Heart left ventricle (tissue), 16 donors: ENCODE data around the gene TAF12. TPM values are rescaled to one million over a fixed set of nuclear protein-coding genes. Genes with fewer than 3 reads are reported as not detected.
"Not testable (repeated sequence)": the region's sequence is repeated elsewhere in the genome, so short reads cannot be mapped to it uniquely, and the experiment has no call there.

ENCODE experiments used
- ATAC-seq, 4 donors: fragments of 200-7000 bp; cut with Tn5 transposase; one replicate each; pipeline ENCODE4 v1.9.1; 2020 to 2022; ENCODE audit warnings: moderate library complexity in 4 of 4, mild to moderate bottlenecking in 3 of 4, moderate number of reproducible peaks in 1 of 4
- DNase-seq, 5 donors: peaks; one replicate each; pipeline ENCODE4 v3.0.0-alpha.2; 2020
- H3K27ac ChIP-seq, 12 donors: fragments of 200-600 bp; sonication (generic) in 4 of 12; one replicate each; pipeline versions ENCODE4 v1.5.0 to v1.8.0; 2016 to 2022; ENCODE audit warnings: mild to moderate bottlenecking in 2 of 12
- H3K27me3 ChIP-seq, 9 donors: fragments of 200-600 bp; sonication (generic) in 2 of 9; one replicate each; pipeline versions ENCODE4 v1.5.1 to v1.8.0; 2016 to 2022; ENCODE audit warnings: mild to moderate bottlenecking in 3 of 9
- H3K36me3 ChIP-seq, 9 donors: fragments of 200-600 bp; sonication (generic) in 2 of 9; one replicate each; pipeline versions ENCODE4 v1.5.0 to v1.8.0; 2018 to 2022; ENCODE audit warnings: mild to moderate bottlenecking in 2 of 9
- H3K4me1 ChIP-seq, 12 donors: fragments of 200-600 bp; sonication (generic) in 4 of 12; one replicate each; pipeline versions ENCODE4 v1.5.0 to v1.8.0; 2016 to 2022; ENCODE audit warnings: mild to moderate bottlenecking in 3 of 12
- H3K4me3 ChIP-seq, 12 donors: fragments of 200-600 bp; sonication (generic) in 4 of 12; one replicate each; pipeline versions ENCODE4 v1.5.0 to v1.8.0; 2017 to 2022; ENCODE audit warnings: mild to moderate bottlenecking in 9 of 12, moderate library complexity in 4 of 12
- H3K9me3 ChIP-seq, 12 donors: fragments of 200-600 bp; sonication (generic) in 4 of 12; one replicate each; pipeline versions ENCODE4 v1.5.0 to v1.8.0; 2016 to 2022; ENCODE audit warnings: mild to moderate bottlenecking in 1 of 12
- POLR2A ChIP-seq, 2 donors: fragments of 450-650 bp; IDR thresholded peaks; one replicate each; pipeline ENCODE4 v1.6.1; 2017; ENCODE audit warnings: antibody characterized with exemption in 2 of 2, mild to moderate bottlenecking in 2 of 2, moderate library complexity in 2 of 2
- WGBS, 4 donors: extraction: QIAGEN DNeasy Blood & Tissue Kit in 2 of 4; methylation state at CpG; one replicate each; pipeline versions ENCODE4 v1.1.5 to v1.1.7; 2013 to 2018; 5-methylcytosine and 5-hydroxymethylcytosine counted together
- intact Hi-C, 10 donors: fragments of 100-400 bp; cut with DNase I; formaldehyde crosslinking; loops; one replicate each; pipeline versions ENCODE4 v1.11.1 to v1.14.2; 2022
- polyA plus RNA-seq, 2 donors: library from polyadenylated mRNA; stranded (reverse); fragments of 200-250 nt; gene quantifications; one replicate each; pipeline ENCODE4 v1.2.3, GENCODE V29; 2013
- total RNA-seq, 9 donors: library from RNA; depleted of rRNA in 2 of 9; stranded (reverse); fragments of >200 nt in 2 of 9; fragmentation: NEBNext Ultra II Directional in 3 of 9; extraction: Animal tissue kit (Norgen Biotek cat#: 25700) in 3 of 9; gene quantifications; one replicate each; pipeline versions ENCODE4 v1.1.0 to v1.2.4, GENCODE V29; 2016 to 2023
- TF ChIP-seq, protein P1 (sequence below), 12 donors: fragments of 200-600 bp; sonication (generic) in 4 of 12; IDR thresholded peaks; one replicate each; pipeline versions ENCODE4 v1.5.0 to v1.8.0; 2018 to 2022; ENCODE audit warnings: antibody characterized with exemption in 12 of 12, mild to moderate bottlenecking in 5 of 12
- donor health status: ischemic (EF 13 %, LVEDD 7.1; RV severe dilation, severe dysfunction).
- donor health status: healthy with polysubstance abuse.
- donor health status: DM: no; HTN: yes; CAD: no.
- donor health status: DM: no; HTN: no; CAD: no.
- donor health status: ischemic (EF 25% LVEDD 6.9; RV normal size, moderate dysfunction).
- donor health status: ischemic (EF 25% LVEDD 5.7; RV mildly dilated, moderate dysfunction).
- donor health status: healthy.
- donor health status: DM: yes; HTN: yes; CAD: no.
- donor health status: ischemic (EF 35%, LVEDD 5.7; RV mildly dilated, moderate dysfunction).
- donor health status: nonischemic (EF 11% LVEDD 7.7; RV severe dilation, severe dysfunction).
- donor health status: DM: yes; HTN: yes; CAD: no.
- donor health status: PGD.
- donor health status: ischemic (EF 29% LVEDD 5.4; RV normal size, mild dysfunction).
- donor health status: nonischemic (EF 23%, LVEDD 6.1; RV moderate dilation, normal function).

TAF12 gene
- total and polyA plus RNA-seq, 11 donors = 18.3 to 38.5 (median 21.9) TPM

GRCh38 chr1:28680151-28680550 is 37.3 kb upstream of the TAF12 start:
- ATAC-seq (no peak), DNase-seq (no peak)
- no peak overlapping the region for H3K27ac ChIP-seq
- no peak for TF ChIP-seq POLR2A (IDR thresholded peaks at IDR 0.05)
- TF ChIP-seq, protein P1, sequence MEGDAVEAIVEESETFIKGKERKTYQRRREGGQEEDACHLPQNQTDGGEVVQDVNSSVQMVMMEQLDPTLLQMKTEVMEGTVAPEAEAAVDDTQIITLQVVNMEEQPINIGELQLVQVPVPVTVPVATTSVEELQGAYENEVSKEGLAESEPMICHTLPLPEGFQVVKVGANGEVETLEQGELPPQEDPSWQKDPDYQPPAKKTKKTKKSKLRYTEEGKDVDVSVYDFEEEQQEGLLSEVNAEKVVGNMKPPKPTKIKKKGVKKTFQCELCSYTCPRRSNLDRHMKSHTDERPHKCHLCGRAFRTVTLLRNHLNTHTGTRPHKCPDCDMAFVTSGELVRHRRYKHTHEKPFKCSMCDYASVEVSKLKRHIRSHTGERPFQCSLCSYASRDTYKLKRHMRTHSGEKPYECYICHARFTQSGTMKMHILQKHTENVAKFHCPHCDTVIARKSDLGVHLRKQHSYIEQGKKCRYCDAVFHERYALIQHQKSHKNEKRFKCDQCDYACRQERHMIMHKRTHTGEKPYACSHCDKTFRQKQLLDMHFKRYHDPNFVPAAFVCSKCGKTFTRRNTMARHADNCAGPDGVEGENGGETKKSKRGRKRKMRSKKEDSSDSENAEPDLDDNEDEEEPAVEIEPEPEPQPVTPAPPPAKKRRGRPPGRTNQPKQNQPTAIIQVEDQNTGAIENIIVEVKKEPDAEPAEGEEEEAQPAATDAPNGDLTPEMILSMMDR (IDR thresholded peaks at IDR 0.05) = no peak
- H3K9me3 ChIP-seq = no peaks in the 10 kb centered on the region
- H3K36me3 ChIP-seq = peaks cover 0 to 45% (median 30%) of the 10 kb centered on the region in 9 donors
- intact Hi-C loops = no loop called here
- H3K27me3 ChIP-seq = no peaks in the 10 kb centered on the region
- H3K4me3 ChIP-seq = no peak overlapping the region
- H3K4me1 ChIP-seq = peaks cover 0 to 4% (median 0%) of the 10 kb centered on the region in 12 donors
- 95 to 100% (median 97%) methylated on average over 4 of the region's 4 CpGs for WGBS, 4 donors

DNA sequence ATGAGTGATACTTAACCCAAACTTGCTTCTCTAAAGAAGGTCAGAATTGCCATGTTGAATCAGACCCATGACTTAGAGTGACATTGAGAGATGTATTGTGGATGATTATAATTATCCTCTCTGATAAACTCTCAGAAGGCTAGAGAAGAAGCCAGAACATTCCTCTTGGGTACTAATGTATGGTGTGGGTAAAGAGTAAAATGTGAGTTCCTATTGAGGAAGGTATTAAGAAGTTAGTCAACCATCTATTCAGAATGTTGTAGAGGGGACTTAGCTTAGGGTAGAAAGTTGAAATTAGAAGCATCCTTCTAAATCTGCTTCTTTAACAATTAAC is 33.0 kb upstream of the TAF12 start:
- TF ChIP-seq POLR2A (IDR thresholded peaks at IDR 0.05) = no peak
- TF ChIP-seq, protein P1 (IDR thresholded peaks at IDR 0.05) = no peak
- peaks cover 0 to 4% (median 0%) of the 10 kb centered on the region in 9 donors for H3K36me3 ChIP-seq
- DNase-seq = no peak
- H3K27me3 ChIP-seq = no peaks in the 10 kb centered on the region
- H3K4me3 ChIP-seq = no peak overlapping the region
- intact Hi-C loops = no loop called here
- H3K9me3 ChIP-seq = no peaks in the 10 kb centered on the region
- ATAC-seq = no peak
- H3K27ac ChIP-seq = no peak overlapping the region
- H3K4me1 ChIP-seq = peaks cover 0 to 4% (median 0%) of the 10 kb centered on the region in 12 donors

GRCh38 chr1:28672971-28673370 is 30.1 kb upstream of the TAF12 start:
- H3K4me1 ChIP-seq = peaks cover 0 to 18% (median 12%) of the 10 kb centered on the region in 12 donors
- H3K9me3 ChIP-seq, ATAC-seq, H3K27ac ChIP-seq, H3K36me3 ChIP-seq, intact Hi-C loops, H3K27me3 ChIP-seq, DNase-seq, H3K4me3 ChIP-seq: not testable (repeated sequence)
- WGBS, 4 donors = 95 to 97% (median 96%) methylated on average over 15 of the region's 15 CpGs

GRCh38 chr1:28671254-28671780 is 28.4 kb upstream of the TAF12 start:
- no peaks in the 10 kb centered on the region for H3K9me3 ChIP-seq
- no peak overlapping the region for H3K27ac ChIP-seq
- TF ChIP-seq, protein P1 (IDR thresholded peaks at IDR 0.05) = no peak
- no peak for TF ChIP-seq POLR2A (IDR thresholded peaks at IDR 0.05)
- ATAC-seq (no peak), DNase-seq (no peak)
- no peaks in the 10 kb centered on the region for H3K27me3 ChIP-seq
- 92 to 96% (median 96%) methylated on average over 20 of the region's 20 CpGs for WGBS, 4 donors
- H3K4me1 ChIP-seq = peaks cover 0 to 23% (median 18%) of the 10 kb centered on the region in 12 donors
- intact Hi-C loops = no loop called here
- H3K36me3 ChIP-seq = no peaks in the 10 kb centered on the region
- H3K4me3 ChIP-seq = no peak overlapping the region
